Liver (tissue), 3 donors: ENCODE results near the gene ARHGAP30.

Experiments
- FOXA1 ChIP-seq: IDR thresholded peaks from 2 replicates; pipeline ENCODE4 v1.6.1; 2016; ENCODE audit warnings: antibody characterized with exemption
- GABPA ChIP-seq, 2 donors: IDR thresholded peaks in 1 of 2; conservative IDR thresholded peaks in 1 of 2; 2 replicates each; pipeline ENCODE4 v1.6.1; 2016; ENCODE audit warnings: antibody characterized with exemption in 2 of 2, mild to moderate bottlenecking in 1 of 2, moderate library complexity in 1 of 2
- SP1 ChIP-seq: IDR thresholded peaks from 2 replicates; pipeline ENCODE4 v1.6.1; 2018; ENCODE audit warnings: antibody characterized with exemption, mild to moderate bottlenecking
- TAF1 ChIP-seq: conservative IDR thresholded peaks from 2 replicates; pipeline ENCODE4 v1.6.1; 2016; ENCODE audit warnings: antibody characterized with exemption, mild to moderate bottlenecking
- YY1 ChIP-seq: IDR thresholded peaks from 2 replicates; pipeline ENCODE4 v1.6.1; 2016; ENCODE audit warnings: antibody characterized with exemption, mild to moderate bottlenecking
- TF ChIP-seq, protein P1 (sequence below): fragments of 150-350 bp; IDR thresholded peaks from 2 replicates; pipeline ENCODE4 v1.5.1; 2017; ENCODE audit warnings: improper control_type of control experiment, low read depth, low read length; ENCODE audit not compliant: missing input control
- TF ChIP-seq, protein P2 (sequence below): IDR thresholded peaks from 2 replicates; pipeline ENCODE4 v1.6.1; 2016; ENCODE audit warnings: antibody characterized with exemption, mild to moderate bottlenecking
- TF ChIP-seq, protein P3 (sequence below): IDR thresholded peaks from 2 replicates; pipeline ENCODE4 v1.6.1; 2016; ENCODE audit warnings: antibody characterized with exemption
- donor health status: healthy.
- donor health status: healthy.

DNA sequence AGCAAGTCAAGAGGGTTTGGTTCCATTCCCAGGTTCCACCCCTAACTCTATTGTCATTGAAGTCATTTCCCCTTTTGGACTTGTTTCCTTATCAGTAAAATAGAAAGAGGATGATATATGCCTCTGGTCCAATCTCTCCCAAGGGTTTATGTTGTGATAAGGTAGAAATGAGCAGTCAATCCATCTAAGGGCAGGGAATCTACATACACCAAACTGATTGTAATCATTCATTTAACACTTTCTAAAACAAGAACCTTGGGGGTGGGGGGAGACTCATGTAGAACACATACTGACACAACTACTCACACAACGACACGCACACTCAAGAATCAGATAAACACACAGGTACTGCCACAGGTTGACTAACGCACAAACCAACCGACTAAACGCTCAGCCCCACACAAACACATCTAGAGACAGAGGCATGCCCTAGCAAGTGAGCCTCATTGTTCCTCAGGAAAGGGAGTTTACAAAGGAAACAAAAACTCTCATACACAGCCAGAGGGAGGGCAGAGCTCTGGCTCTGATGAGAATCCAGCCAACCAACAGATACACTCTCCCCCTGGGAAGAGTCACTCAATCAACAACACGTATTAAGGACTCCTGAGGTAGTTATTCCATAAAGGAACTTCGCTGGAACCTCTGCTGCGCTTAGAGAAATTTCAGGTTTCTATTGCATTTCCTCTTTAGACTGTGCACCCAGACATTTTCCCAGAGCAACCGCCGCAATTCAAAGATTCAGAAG is 49.8 kb downstream of the ARHGAP30 start:
- no peak for TF ChIP-seq SP1
- TF ChIP-seq, protein P1, sequence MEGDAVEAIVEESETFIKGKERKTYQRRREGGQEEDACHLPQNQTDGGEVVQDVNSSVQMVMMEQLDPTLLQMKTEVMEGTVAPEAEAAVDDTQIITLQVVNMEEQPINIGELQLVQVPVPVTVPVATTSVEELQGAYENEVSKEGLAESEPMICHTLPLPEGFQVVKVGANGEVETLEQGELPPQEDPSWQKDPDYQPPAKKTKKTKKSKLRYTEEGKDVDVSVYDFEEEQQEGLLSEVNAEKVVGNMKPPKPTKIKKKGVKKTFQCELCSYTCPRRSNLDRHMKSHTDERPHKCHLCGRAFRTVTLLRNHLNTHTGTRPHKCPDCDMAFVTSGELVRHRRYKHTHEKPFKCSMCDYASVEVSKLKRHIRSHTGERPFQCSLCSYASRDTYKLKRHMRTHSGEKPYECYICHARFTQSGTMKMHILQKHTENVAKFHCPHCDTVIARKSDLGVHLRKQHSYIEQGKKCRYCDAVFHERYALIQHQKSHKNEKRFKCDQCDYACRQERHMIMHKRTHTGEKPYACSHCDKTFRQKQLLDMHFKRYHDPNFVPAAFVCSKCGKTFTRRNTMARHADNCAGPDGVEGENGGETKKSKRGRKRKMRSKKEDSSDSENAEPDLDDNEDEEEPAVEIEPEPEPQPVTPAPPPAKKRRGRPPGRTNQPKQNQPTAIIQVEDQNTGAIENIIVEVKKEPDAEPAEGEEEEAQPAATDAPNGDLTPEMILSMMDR: no peak
- TF ChIP-seq, protein P2, sequence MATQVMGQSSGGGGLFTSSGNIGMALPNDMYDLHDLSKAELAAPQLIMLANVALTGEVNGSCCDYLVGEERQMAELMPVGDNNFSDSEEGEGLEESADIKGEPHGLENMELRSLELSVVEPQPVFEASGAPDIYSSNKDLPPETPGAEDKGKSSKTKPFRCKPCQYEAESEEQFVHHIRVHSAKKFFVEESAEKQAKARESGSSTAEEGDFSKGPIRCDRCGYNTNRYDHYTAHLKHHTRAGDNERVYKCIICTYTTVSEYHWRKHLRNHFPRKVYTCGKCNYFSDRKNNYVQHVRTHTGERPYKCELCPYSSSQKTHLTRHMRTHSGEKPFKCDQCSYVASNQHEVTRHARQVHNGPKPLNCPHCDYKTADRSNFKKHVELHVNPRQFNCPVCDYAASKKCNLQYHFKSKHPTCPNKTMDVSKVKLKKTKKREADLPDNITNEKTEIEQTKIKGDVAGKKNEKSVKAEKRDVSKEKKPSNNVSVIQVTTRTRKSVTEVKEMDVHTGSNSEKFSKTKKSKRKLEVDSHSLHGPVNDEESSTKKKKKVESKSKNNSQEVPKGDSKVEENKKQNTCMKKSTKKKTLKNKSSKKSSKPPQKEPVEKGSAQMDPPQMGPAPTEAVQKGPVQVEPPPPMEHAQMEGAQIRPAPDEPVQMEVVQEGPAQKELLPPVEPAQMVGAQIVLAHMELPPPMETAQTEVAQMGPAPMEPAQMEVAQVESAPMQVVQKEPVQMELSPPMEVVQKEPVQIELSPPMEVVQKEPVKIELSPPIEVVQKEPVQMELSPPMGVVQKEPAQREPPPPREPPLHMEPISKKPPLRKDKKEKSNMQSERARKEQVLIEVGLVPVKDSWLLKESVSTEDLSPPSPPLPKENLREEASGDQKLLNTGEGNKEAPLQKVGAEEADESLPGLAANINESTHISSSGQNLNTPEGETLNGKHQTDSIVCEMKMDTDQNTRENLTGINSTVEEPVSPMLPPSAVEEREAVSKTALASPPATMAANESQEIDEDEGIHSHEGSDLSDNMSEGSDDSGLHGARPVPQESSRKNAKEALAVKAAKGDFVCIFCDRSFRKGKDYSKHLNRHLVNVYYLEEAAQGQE: no peak
- no peak for TF ChIP-seq GABPA (IDR thresholded peaks at IDR 0.05 in 1 of 2, conservative IDR thresholded peaks at IDR 0.05 in 1 of 2)
- TF ChIP-seq TAF1: no peak
- no peak for TF ChIP-seq YY1
- TF ChIP-seq, protein P3, sequence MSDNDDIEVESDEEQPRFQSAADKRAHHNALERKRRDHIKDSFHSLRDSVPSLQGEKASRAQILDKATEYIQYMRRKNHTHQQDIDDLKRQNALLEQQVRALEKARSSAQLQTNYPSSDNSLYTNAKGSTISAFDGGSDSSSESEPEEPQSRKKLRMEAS: no peak
- no peak for TF ChIP-seq FOXA1
